NOMO-1 treated with dmso at 0.1 percent for 144 hours (cell line): ENCODE data around the gene FBXO10.
"Not testable (repeated sequence)": the region's sequence is repeated elsewhere in the genome, so short reads cannot be mapped to it uniquely, and the experiment has no call there.

Source experiments
- DNase-seq: peaks from one replicate; lab custom pipeline; 2025; ENCODE audit not compliant: unreplicated experiment; lab: John Stamatoyannopoulos, UW

Gene FBXO10

DNA sequence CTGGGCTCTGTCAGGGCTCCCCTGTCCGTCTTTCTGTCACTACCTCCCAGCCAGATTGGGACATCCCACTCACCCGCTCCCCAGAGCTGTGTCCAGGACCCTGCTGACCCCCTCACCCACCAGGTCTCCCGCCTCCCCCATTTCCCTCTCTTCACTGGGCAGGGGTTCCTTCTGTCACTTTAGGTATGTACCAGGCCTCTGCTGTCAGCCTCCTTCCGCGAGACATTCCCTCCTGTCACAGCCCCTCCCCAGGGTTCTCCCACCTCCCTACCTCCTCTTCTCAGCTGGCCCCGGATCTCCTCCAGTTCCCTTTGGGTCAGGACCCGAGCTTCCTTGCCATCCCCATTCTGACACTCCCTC lies 89.9 kb downstream of the FBXO10 start:
- DNase-seq, result no peak

DNA sequence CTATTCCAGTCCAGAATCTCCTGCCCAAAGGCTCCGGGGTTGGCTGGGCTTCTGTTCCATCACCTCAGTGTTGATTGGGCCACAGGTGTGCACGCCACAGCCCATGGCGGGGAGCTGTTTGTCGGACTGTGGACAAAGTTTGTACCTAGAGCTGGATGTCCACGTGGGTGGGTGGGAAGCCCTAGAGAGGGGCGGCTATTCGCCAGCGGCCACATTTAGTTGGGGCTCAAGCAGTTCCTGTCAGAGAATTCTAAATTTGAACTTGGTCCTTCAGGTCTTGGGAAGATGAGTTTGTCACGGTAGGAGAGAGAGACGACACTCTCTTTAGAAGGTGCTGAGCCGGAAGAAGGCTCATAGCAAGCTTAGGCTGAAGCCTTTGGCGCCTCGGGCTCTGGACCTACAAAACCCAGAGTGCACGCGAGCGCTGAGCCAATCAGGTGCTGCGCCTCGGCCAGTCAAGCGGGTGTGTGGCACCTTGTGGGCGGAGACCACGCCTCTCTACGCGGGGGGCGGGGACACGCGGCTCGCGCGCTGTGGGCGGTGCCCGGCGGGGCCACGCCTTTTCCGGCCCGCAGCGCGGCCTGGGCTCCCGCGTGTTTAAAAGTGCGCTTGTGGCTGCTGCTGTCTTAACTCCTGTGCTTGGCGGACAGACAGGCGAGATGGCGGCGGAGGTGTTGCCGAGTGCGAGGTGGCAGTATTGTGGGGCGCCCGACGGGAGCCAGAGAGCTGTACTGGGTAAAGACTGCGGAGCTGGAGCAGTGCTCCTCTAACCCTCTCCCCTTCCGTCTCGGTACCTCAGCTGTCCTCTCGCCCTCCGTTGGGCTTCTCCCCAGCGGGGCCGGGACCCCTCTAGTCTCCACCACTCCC lies 90.6 kb downstream of the FBXO10 start, which contains the start of gene POLR1E:
TSS of gene POLR1E (plus strand) at position 560 of the 867 bp plus-strand sequence. CDS start at position 660, 100 bp downstream.
- DNase-seq, result peak; percentile 54

DNA sequence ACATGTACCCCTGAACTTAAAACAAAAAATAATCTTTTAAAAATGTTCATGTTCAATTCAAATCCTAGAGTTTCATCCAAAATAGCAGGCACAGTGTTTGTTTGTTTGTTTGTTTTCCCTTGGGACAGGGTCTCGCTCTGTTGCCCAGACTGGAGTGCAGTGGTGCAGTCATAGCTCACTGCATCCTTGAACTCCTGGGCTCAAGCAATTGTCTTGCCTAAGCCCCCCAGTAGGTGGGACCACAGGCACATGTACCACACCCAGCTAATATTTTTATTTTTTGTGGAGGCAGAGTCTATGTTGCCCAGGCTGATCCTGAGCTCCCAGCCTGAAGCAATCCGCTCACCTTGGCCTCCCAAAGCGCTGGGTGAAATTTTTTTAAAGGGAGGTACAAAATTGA lies 95.4 kb downstream of the FBXO10 start:
- DNase-seq, result no peak

DNA sequence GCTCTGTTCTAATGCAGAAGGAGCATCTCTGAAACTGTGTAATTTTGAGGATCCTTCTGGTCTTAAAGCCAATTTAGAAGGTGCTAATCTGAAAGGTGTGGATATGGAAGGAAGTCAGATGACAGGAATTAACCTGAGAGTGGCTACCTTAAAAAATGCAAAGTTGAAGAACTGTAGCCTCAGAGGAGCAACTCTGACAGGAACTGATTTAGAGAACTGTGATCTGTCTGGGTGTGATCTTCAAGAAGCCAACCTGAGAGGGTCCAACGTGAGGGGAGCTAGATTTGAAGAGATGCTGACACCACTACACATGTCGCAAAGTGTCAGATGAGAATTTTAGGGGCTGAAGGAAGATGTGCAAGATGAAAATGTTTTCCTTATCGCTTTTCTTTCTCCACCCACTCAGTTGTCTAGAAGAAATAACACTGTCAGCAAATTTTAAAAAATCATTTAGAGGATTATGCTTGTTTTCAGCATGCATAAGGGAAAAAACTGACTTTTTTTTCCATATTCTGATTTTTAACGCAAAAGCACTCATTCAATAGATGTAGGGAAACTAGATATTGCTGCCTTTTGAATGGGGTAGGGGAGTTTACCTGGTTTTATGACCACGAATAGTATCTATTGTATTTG lies 98.1 kb downstream of the FBXO10 start:
- not testable (repeated sequence) for DNase-seq

DNA sequence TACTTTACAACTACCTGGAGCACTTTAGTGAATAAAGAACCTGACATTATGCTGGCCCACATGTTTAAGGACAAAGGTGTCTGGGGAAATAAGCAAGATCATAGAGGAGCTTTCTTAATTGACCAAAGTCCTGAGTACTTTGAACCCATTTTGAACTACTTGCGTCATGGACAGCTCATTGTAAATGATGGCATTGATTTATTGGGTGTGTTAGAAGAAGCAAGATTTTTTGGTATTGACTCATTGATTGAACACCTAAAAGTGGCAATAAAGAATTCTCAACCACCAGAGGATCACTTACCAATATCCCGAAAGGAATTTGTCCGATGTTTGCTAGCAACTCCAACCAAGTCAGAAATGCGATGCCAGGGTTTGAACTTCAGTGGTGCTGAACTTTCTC lies 98.7 kb downstream of the FBXO10 start:
- DNase-seq, result not testable (repeated sequence)

DNA sequence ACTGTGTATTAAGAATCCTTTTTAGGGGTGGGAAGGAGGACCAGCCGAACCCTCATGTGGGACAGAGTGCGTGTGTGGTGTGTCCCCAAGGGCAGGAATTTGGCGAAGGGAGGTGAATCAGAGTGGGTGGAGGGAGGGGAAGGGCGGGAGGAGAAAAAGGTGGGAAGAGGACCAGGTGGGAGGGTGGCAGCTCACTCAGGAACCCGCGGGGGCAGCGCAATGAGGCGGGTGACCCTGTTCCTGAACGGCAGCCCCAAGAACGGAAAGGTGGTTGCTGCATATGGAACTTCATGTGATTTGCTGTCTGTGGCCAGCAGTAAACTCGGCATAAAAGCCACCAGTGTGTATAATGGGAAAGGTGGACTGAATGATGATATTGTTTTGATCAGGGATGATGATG lies 99.2 kb downstream of the FBXO10 start:
- DNase-seq, result no peak

DNA sequence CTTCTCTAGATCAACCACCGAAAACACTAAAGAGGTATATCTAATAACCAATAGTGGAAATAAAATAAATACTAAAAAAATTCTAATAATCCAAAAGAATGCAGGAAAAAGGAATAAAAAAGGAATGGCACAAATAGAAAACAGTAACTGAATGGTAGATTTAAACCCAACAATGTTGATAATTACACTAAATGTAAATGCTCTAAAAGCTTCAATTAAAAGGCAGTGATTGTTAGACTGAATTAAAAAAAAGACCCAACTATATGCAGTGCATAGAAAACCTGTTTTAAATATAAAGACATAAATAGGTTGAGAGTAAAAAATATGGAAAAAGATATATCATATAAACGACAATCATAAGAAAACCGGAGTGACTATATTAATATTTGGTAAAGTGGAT lies 101.7 kb downstream of the FBXO10 start:
- DNase-seq, result no peak

DNA sequence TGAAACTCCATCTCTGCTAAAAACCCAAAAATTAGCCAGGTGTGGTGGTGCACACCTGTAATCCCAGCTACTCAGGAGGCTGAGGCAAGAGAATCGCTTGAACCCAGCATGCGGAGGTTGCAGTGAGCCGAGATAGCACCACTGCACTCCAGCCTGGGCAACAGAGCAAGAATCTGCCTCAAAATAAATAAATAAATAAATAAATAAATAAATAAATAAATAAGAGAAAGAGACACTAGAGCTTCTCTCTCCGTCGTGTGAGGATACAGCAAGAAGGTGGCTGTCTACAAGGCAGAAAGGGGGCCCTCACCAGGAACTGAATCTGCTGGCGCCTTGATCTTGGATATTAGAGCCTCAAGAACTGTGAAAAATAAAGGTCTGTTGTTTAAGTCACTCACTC lies 102.2 kb downstream of the FBXO10 start:
- DNase-seq, result not testable (repeated sequence)

DNA sequence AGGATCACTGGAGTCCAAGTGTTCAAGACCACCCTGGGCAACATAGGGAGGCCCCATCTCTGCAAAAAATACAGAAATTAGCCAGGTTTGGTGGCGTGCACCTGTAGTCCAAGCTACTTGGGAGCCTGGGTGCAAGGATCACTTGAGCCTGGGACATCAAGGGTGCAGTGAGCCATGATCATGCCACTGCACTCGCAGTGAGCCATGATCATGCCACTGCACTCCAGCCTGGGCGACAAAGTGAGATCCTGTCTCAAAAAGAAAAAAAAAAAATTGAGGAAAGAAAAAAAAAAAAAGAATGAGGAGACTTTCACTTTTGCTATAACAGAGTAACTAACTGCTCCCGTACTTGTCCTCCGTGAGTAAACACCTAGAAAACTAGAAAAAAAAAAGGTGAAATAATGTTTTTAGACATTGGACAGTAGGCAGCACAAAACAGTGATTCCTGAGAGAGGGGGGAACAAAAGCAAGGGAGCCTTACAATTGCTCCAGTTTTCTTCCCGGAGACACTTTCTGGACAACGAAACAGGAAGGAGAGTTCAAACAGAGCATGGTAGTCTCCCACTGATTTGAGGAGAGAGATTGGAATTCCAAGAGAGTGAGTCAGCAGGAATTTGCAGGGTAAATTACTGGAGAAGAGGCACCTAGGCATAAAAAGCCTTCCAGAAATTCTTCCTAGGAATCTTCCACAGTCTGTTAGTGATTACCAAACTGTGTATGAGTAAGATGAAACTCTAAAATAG lies 104.1 kb downstream of the FBXO10 start:
- no peak for DNase-seq

DNA sequence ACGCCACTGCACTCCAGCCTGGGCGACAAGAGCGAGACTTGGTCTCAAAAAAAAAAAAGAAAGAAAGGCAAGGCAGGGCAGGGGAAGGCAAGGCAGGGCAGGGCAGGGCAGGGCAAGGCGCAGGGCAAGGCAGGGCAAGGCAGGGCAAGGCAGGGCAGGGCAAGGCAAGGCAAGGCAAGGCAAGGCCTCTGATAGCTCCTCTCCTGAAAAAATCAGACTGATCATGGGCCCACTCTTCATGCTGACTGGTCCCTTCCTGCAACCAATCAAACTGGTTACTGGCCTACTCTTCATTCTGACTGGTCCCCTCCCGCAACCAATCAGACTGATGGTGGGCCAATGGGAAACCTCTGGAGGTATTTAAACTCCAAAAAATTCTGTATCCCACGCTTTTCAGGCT lies 107.6 kb downstream of the FBXO10 start:
- no peak for DNase-seq

DNA sequence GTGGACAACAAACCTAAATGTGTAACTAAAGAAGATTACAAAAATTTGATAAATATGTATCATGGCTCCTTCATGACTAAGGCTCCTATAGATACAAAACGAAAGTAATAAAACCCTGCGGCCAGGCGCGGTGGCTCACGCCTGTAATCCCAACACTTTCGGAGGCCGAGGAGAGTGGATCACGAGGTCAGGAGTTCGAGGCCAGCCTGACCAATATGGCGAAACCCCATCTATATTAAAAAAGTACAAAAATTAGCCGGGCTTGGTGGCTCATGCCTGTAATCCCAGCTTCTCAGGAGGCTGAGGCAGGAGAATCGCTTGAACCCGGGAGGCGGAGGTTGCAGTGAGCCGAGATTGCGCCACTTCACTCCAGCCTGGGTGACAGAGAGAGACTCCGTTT lies 108.7 kb downstream of the FBXO10 start:
- not testable (repeated sequence) for DNase-seq

DNA sequence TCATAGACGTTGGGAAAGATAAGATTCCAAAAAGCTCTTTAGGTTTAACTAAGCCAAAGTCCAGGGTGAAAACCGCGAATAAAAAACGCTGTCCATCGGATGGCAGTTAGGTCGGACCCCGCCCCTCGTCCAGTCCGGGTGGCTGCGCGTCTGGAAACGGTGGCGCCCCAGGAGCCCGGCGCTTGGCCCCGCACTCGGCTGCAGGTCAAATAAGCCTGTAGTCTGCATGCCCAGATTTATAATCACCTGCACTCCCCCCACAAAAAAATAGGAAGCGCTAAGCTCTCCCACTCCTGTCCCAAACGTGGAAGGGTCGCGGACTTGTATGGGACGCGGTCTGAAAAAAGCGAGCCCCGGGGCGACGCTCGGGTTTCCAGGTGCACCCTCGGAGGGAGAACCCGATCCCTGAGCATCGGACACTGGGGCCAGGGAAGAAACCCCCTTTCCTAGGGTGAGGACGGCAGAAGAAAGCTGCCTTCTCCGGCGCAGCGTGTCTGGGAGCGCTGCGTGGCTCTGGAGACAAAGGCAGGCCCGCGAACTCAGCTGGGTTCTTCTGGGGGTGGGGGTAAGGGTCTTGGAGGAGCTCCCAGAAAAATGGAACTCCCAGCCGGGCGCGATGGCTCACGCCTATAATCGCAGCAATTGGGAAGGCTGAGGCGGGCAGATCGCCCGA lies 110.0 kb downstream of the FBXO10 start:
- DNase-seq, result no peak

DNA sequence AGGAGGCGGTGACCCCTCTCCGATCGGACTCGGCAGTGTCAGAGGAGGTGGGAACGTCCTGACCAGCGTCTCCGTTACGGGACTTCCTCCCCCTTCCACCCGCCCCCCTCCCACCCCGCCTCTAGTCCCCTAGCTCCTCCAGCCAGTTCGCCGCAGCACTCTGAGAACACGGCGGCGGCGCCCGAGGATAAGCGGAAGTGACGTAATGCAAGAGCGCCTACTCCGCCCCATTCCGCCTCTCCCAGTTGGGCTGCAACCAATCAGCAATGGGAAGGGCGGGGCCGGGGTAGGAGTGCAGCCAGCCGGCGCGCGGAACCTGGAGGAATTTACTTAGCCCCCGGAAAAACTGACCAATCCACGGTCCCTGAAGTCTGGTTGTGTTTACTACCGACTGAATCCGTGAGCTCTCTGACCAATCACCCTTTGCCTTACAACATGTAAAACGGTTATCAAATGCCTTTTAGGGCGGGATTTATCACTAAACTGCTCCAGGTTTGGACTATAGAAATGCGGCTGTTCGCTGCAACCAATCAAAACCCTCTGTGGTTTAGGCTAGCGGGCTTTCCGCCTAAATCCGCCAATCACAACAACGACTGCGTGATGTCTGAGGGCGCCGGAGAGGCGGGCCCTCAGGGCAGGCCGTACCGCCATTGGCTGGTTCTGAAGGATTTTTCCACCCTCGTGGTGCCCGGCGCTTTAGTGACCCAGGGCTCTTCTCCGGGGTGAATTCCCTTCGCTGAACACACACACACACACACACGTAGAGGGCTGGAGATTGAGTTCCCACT lies 110.7 kb downstream of the FBXO10 start, which contains the start of gene ZBTB5:
TSS of gene ZBTB5 (minus strand) at position 202 of the 788 bp plus-strand sequence. CDS start 22,899 bp downstream, outside the sequence.
- DNase-seq, result peak; percentile 93

DNA sequence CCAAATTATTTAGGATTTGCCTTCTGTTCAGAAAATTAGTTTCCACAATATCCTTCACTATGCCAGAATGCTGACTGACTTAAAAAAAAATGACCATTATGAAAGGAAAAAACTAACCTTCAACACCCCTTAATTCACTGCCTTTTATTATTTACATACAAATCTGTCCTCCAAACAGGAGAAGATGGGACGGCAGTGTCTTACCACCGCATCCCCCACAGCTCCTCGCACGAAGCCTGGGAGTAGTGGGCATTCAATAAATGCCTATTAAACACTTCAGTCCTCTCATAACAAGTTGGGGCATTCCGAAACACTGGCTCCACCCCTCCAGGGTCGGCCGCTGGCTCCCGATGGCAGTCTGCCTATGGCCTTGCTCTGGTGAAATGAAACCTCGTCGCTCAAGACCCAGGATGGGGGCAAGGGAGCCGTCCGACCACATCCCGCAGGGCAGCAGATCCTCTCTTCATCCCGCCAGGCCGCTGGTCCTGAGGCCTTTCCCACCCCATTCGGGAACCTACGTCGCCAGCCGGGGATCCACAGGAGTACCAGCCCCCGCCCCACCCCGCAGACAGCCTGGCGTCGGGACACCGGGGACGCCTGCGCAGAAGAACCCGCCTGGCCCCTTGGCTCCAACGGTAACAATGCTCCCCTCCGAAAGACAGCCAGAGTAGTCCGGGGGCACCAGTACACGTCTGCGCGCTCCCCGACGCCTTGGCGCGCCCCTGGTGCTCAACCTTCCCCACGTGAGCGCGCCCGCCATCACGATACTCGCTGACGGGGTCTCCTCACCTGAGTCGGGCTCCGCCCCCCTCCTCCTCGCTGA lies 111.5 kb downstream of the FBXO10 start:
- no peak for DNase-seq

DNA sequence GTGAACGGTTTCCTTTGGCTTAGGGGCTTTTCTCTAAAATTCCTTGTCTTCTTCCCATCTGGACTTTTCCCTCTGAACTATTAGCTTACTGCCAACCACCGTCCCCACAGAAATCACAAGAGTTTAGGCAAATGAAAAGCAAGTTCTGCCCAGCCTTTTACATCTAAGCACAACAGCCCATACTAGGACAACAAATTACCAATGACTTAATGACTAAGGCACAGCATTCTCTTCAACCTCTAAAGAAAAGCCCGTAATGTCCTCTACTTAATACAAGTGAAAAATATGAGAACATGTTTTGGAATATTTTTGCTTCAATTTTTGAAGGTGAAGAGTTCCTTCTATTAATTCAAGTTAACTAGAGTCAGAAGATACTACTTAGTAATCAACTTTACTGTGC lies 112.2 kb downstream of the FBXO10 start:
- DNase-seq, result no peak
